ENCODE results near the gene RNU1-4. TPM values are rescaled to one million over a fixed set of nuclear protein-coding genes. Genes with fewer than 3 reads are reported as not detected.
"Not testable (repeated sequence)": the region's sequence is repeated elsewhere in the genome, so short reads cannot be mapped to it uniquely, and the experiment has no call there.

The RNU1-4 gene
- polyA plus RNA-seq, 4 donors, result not detected

GRCh38 chr1:16725439-16726245 is 14.7 kb upstream of the RNU1-4 start:
- peak in 1 of 4 donors; percentile 48 for DNase-seq (ENCODE audit: low read depth in 4 of 4, low spot score in 3 of 4)

DNA sequence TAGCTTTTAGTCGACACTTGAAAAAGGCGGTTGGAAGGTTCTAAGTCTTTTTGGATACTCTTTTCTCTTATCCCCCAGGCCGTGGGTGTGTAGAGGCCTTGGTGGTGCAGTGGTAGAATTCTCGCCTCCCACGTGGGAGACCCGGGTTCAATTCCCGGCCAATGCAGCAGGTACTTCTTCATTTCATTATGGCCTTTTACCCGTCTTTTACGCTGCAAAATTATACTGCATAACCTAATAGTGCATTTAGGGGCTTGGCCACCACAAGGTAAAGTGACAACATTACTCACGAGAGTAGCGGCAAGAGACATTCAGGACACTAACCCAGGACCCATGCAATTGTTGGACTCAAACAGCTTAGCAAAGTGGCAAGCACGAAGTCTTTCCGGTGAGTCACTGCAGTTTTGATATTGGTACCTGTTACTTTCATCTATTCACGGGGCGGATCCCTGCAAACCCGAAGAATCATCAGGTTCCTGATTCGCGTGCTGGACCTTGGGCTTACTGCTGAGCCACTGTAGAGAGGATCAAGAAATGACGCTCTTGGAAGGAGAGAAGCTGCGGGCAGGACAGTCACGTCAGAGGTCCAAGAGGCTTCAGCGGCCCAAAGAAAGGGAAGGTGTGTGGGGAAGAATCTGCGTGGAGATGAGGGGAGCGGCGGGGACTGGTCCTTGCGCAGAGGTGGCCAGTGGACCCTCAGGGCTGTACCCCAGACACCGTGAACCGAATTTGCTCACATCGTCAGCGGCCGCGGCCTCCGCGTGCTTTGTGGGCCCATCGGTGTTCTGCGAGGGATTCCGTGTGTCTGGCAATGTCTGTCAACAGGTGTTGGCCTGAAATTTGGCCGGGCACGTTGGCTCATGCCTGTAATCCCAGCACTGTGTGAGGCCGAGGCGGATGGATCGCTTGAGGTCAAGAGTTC is 12.9 kb upstream of the RNU1-4 start:
- no peak for DNase-seq (ENCODE audit: low read depth in 4 of 4, low spot score in 3 of 4)

DNA sequence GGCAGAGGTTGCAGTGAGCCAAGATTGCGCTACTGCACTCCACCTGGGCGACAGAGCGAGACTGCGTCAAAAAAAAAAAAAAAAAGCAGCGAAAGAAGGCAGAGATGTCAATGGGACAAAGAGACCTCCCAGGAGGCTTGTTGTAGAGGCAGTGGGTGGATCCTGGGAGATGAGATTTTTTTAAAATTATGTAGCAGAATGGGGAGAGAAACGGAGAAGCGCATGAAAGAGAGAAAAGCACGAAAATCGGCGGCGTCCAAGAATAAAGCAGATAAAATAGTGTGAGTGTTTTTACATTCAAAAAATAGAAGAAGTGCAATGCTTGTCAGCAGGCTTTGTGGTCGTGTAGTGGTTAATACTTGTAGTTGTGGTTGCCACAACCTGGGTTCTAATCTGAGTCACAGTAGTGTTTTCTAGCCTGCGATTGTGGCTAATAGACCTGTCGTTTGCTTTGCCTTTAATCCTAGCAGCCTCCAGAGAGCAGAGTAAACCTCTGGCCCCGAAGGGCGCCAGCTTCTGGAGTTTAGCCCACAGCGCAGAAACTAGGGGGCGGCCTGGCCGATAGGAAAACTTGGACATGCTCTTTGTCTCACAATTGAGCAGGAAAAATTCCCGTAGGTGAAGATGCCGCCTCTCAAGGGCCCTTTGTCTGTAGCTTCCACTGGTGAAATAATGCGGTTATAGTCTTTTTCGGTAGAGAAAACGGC is 11.9 kb upstream of the RNU1-4 start:
- DNase-seq (ENCODE audit: low read depth in 4 of 4, low spot score in 3 of 4), result not testable (repeated sequence)

DNA sequence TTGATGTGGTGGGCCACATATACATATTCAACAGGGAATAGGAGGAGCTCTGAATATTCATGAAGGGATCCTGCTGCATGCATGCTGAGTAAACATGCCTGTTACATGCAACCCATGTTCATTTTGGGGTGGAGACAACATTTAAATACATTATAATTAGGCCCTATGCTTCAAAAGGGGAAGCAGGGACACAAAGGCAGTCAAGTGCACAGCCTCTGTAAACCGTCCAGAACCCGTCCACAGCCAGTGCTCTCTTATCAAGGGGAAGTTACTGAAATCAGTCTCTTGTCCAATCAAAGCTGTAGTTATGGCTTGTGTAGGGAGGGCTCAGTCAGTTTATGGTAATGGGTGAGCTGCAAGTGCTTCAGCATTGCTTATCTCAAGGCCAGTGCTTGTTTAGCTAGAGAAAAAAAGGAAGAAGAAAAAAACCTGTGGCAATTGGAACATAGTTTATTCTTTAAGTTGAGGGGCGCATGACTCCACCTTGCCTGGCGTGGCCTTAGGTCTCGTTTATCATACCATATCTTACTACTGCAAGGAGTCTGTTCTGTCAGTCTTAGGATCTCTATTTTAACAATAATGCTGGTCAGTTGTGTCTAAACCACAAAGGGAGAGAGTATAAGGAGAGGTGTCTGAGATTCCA is 7.9 kb upstream of the RNU1-4 start:
- DNase-seq (ENCODE audit: low read depth in 4 of 4, low spot score in 3 of 4), result not testable (repeated sequence)

DNA sequence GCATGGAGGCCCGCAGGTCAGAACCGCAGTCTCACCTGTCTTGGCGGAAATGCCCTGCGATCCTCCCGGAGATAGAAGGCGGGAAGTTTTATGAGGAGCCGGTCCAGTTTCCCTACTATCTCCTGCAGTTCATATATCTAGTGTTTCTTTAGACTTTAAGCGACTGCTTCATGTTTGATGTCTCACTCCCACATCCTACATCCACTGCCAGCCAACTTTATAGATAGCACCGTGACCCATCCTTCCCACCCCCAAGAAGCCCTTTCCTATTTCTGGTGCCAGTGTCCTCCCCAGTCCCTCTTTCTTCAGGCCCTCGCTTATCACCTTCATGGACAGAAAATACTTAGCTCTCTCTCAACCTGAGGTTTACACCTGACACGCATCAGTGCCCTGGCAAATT is 914 bp downstream of the RNU1-4 start:
- not testable (repeated sequence) for DNase-seq (ENCODE audit: low read depth in 4 of 4, low spot score in 3 of 4)

GRCh38 chr1:16747660-16748059 is 7.3 kb downstream of the RNU1-4 start:
- not testable (repeated sequence) for DNase-seq (ENCODE audit: low read depth in 4 of 4, low spot score in 3 of 4)

GRCh38 chr1:16748710-16749109 is 8.4 kb downstream of the RNU1-4 start:
- not testable (repeated sequence) for DNase-seq (ENCODE audit: low read depth in 4 of 4, low spot score in 3 of 4)

- not testable (repeated sequence) for DNase-seq (ENCODE audit: low read depth in 4 of 4, low spot score in 3 of 4)
Measured at GRCh38 chr1:16749910-16750888, 9.9 kb downstream of the RNU1-4 start.

DNA sequence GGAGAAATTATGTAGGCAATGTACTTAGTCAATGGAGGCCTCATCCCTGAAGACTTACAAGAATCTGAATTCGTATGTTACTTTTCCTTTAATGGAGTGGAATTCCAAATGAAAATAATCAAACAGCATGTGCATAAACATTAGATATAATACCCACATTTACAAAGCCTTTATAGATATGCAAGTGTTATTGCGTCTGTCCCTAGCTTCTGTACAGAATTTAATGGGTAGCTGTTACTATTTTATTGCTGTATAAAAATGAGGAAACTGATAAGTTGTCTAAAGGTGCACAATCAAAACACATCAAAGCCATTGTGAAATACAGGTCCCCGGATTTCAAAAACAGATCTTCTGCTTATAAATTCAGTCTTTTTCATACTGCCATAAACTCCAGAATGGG is 12.5 kb downstream of the RNU1-4 start:
- not testable (repeated sequence) for DNase-seq (ENCODE audit: low read depth in 4 of 4, low spot score in 3 of 4)

DNA sequence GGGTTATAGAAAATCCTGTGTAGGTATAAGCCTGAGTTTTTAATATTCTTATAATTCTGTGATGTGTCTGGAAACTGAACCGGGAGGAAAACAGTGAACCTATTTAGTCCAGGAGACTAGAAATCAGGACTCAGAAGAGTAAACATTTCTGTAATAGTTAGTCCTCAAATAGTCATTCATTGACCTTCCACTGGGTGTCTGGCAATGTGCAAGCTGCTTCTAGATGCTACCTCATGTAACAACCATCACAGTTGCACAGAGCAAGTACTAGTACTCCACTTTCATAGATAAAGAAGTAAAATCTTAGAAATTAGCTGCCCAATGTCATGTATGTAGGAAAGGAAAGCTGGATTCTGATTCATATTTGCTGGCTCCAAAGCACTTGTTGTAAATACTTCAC is 15.1 kb downstream of the RNU1-4 start:
- DNase-seq (ENCODE audit: low read depth in 4 of 4, low spot score in 3 of 4), result not testable (repeated sequence)

- not testable (repeated sequence) for DNase-seq (ENCODE audit: low read depth in 4 of 4, low spot score in 3 of 4)
Measured at GRCh38 chr1:16755932-16756331, 15.6 kb downstream of the RNU1-4 start.

GRCh38 chr1:16757574-16757973 is 17.3 kb downstream of the RNU1-4 start:
- DNase-seq (ENCODE audit: low read depth in 4 of 4, low spot score in 3 of 4), result not testable (repeated sequence)

- not testable (repeated sequence) for DNase-seq (ENCODE audit: low read depth in 4 of 4, low spot score in 3 of 4)
Measured at GRCh38 chr1:16758060-16758459, 17.7 kb downstream of the RNU1-4 start.

GRCh38 chr1:16759041-16759493 is 18.8 kb downstream of the RNU1-4 start:
- not testable (repeated sequence) for DNase-seq (ENCODE audit: low read depth in 4 of 4, low spot score in 3 of 4)

DNA sequence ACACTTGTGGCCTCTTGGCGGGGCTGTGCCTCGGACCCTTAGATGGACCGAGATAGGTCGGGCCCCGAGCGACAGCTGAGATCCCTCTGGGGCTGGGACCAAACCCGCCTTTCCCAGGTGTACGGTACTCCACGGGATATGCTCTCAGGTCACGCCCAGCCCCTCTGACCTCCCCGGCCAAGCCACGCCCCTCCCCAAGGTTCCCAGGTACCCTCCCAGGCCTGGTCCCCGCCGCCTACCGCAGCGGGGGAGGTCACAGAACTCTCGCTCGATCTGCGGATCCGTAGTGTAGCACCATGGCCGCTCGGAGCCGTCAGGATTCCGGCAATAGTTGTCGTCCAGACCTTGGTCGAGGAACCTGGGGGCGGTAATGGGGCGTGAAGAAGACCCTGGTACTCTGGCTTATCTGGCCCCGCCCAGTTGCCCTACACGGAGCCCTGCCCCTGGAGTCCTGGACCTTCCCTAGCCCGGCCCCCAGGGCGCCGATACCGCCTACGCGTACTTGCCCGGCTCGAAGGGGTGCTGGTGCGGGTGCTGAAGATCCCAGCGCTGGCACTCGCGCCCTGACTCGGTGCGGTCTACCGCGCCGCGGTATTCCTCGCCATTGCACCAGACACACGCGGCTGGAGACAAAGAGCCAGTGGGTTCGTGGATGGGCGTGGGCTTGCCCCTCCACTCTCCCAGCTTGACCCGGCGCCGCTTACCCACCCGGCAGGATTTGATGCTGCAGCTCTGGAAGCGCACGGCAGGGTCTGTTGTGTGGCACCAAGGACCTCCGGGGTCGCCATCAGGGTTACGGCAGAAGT is 19.5 kb downstream of the RNU1-4 start:
- DNase-seq (ENCODE audit: low read depth in 4 of 4, low spot score in 3 of 4), result not testable (repeated sequence)

DNA sequence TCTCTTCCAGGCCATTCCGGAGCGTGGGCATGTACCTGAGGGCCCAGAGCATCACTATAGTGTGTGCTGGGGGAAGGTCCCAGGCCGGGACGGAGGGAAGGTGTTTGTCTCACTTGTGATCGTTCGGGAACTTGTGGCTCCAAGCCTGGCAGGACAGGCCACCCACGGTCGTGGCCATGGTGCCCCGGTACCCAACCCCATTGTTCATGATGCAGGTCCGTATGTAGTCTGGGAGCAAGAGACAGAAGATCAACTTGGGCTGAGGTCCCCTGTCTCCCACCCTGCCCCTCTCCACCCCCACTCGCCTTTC is 20.1 kb downstream of the RNU1-4 start:
- not testable (repeated sequence) for DNase-seq (ENCODE audit: low read depth in 4 of 4, low spot score in 3 of 4)

DNA sequence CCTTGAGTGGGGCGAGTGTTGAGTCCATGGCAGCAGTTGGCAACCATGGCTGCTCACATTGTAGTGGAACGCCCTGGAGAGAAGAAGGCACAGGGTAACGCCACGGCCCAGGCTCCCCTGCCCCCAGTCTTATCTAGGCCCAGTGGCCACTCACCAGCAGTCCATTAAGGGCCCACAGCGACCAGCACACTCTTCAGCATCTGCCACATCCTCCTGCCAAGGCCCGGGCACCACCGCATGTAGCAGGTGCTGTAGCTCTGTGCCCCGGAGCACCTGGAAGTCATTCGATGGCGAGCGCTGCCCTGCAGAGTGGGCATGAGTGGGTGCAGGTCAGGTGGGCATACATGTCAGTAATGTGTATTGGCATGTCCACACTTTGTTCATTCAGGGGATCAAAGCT is 20.5 kb downstream of the RNU1-4 start:
- not testable (repeated sequence) for DNase-seq (ENCODE audit: low read depth in 4 of 4, low spot score in 3 of 4)

GRCh38 chr1:16764248-16764819 is 24.0 kb downstream of the RNU1-4 start:
- not testable (repeated sequence) for DNase-seq (ENCODE audit: low read depth in 4 of 4, low spot score in 3 of 4)
